IMR-90 (cell line): ENCODE results near the gene AGMO. TPM values are rescaled to one million over a fixed set of nuclear protein-coding genes. Genes with fewer than 3 reads are reported as not detected.

ENCODE experiments used
- ATAC-seq: fragments of 200-7000 bp; cut with Tn5 transposase; 2 replicates; pipeline ENCODE4 v1.9.1; 2020; ENCODE audit warnings: low read depth, mild to moderate bottlenecking, moderate library complexity
- BruUV-seq: library from RNA; stranded (reverse); fragments of 400-500 nt; replicated peaks from 2 replicates; lab custom pipeline; 2021; lab: Mats Ljungman, UMichigan
- CTCF ChIA-PET: fragments of 300-600 bp; formaldehyde crosslinking; extraction: SDS; loops from one replicate; lab custom pipeline; 2021; ENCODE audit warnings: antibody characterized with exemption; lab: Yijun Ruan, JAX
- POLR2A ChIA-PET: fragments of 300-600 bp; sonication (Branson Sonifier 250); formaldehyde crosslinking; loops from one replicate; lab custom pipeline; 2022; ENCODE audit warnings: antibody characterized with exemption; ENCODE audit not compliant: unreplicated experiment; lab: Charles Lee
- DNase-seq: peaks from one replicate; pipeline ENCODE4 v3.0.0; 2013
- H2AFZ ChIP-seq: replicated peaks from 2 replicates; pipeline ENCODE3; 2013; ENCODE audit warnings: low read length, mild to moderate bottlenecking; ENCODE audit not compliant: poor library complexity
- H2AK5ac ChIP-seq: 2 replicates; pipeline ENCODE4 v1.6.1; 2013; ENCODE audit warnings: low read depth, low read length, inconsistent platforms
- H2AK9ac ChIP-seq: replicated peaks from 2 replicates; pipeline ENCODE3; 2013; ENCODE audit warnings: mild to moderate bottlenecking, low read depth, low read length, moderate library complexity; ENCODE audit not compliant: poor library complexity
- H2BK120ac ChIP-seq: 2 replicates; pipeline ENCODE4 v1.6.1; 2013; ENCODE audit warnings: low read depth, low read length, inconsistent platforms
- H2BK15ac ChIP-seq: 3 replicates; pipeline ENCODE4 v1.6.1; 2013; ENCODE audit warnings: low read depth, low read length, inconsistent platforms
- H2BK20ac ChIP-seq: 2 replicates; pipeline ENCODE4 v1.6.1; 2013; ENCODE audit warnings: low read depth, mild to moderate bottlenecking, inconsistent platforms, low read length, moderate library complexity
- H2BK5ac ChIP-seq: 2 replicates; pipeline ENCODE4 v1.6.1; 2013; ENCODE audit warnings: mild to moderate bottlenecking, low read depth, low read length, inconsistent platforms; ENCODE audit not compliant: poor library complexity, severe bottlenecking
- H3K14ac ChIP-seq: replicated peaks from 2 replicates; pipeline ENCODE4 v1.6.1; 2013; ENCODE audit warnings: low read depth, low read length, inconsistent platforms
- H3K18ac ChIP-seq: 2 replicates; pipeline ENCODE4 v1.6.1; 2013; ENCODE audit warnings: low read depth, low read length, control low read depth
- H3K23ac ChIP-seq: 2 replicates; pipeline ENCODE4 v1.6.1; 2013; ENCODE audit warnings: low read depth, low read length, inconsistent platforms
- H3K27ac ChIP-seq: 2 replicates; pipeline ENCODE4 v1.5.1; 2013; ENCODE audit warnings: mild to moderate bottlenecking, control low read depth, low read length; ENCODE audit not compliant: insufficient read depth
- H3K27me3 ChIP-seq: 2 replicates; pipeline ENCODE4 v1.6.1; 2013; ENCODE audit warnings: low read length; ENCODE audit not compliant: control insufficient read depth, insufficient read depth
- H3K36me3 ChIP-seq: 2 replicates; pipeline ENCODE4 v1.6.1; 2013; ENCODE audit warnings: low read length, mixed read lengths; ENCODE audit not compliant: control insufficient read depth, insufficient read depth
- H3K4ac ChIP-seq: 2 replicates; pipeline ENCODE4 v1.6.1; 2013; ENCODE audit warnings: low read depth, low read length, inconsistent platforms
- H3K4me1 ChIP-seq: 2 replicates; pipeline ENCODE4 v1.6.1; 2013; ENCODE audit warnings: low read length, mixed read lengths; ENCODE audit not compliant: control insufficient read depth, insufficient read depth
- H3K4me2 ChIP-seq: 2 replicates; pipeline ENCODE4 v1.6.1; 2013; ENCODE audit warnings: low read depth, mild to moderate bottlenecking, control low read depth, low read length, moderate library complexity
- H3K4me3 ChIP-seq: 2 replicates; pipeline ENCODE4 v1.5.1; 2013; ENCODE audit warnings: low read depth, mild to moderate bottlenecking, control low read depth, low read length, moderate library complexity; ENCODE audit not compliant: insufficient read depth
- H3K56ac ChIP-seq: 2 replicates; pipeline ENCODE4 v1.6.1; 2013; ENCODE audit warnings: low read length, inconsistent platforms; ENCODE audit not compliant: insufficient read depth; ENCODE audit errors: extremely low read depth
- H3K79me1 ChIP-seq, 2 experiments: 2 replicates each; pipeline ENCODE4 v1.6.1; 2013; ENCODE audit warnings: low read length in 2 of 2, inconsistent platforms in 1 of 2, low read depth in 1 of 2
- H3K9ac ChIP-seq: 2 replicates; pipeline ENCODE4 v1.6.1; 2013; ENCODE audit warnings: low read depth, low read length, control low read depth
- H3K9me1 ChIP-seq: 2 replicates; pipeline ENCODE4 v1.6.1; 2013; ENCODE audit warnings: low read length, inconsistent platforms; ENCODE audit not compliant: insufficient read depth
- H3K9me3 ChIP-seq: 2 replicates; pipeline ENCODE4 v1.6.1; 2013; ENCODE audit warnings: low read length; ENCODE audit not compliant: control insufficient read depth, insufficient read depth
- H4K20me1 ChIP-seq: 2 replicates; pipeline ENCODE4 v1.6.1; 2013; ENCODE audit warnings: low read length, inconsistent platforms; ENCODE audit not compliant: insufficient read depth
- H4K5ac ChIP-seq: 2 replicates; pipeline ENCODE4 v1.6.1; 2013; ENCODE audit warnings: mild to moderate bottlenecking, low read depth, low read length, control low read depth
- H4K8ac ChIP-seq, 2 experiments: 2 replicates each; pipeline ENCODE4 v1.6.1; 2013; ENCODE audit warnings: low read depth in 2 of 2, low read length in 2 of 2, control low read depth in 1 of 2, inconsistent platforms in 1 of 2
- H4K91ac ChIP-seq: 2 replicates; pipeline ENCODE4 v1.6.1; 2013; ENCODE audit warnings: low read depth, low read length, inconsistent platforms; ENCODE audit not compliant: insufficient read depth
- BHLHE40 ChIP-seq: fragments of 150-350 bp; IDR thresholded peaks from 2 replicates; pipeline ENCODE4 v1.6.1; 2016; ENCODE audit warnings: mild to moderate bottlenecking, low read depth, low read length
- ELK1 ChIP-seq: fragments of 150-350 bp; IDR thresholded peaks from 2 replicates; pipeline ENCODE4 v1.6.1; 2016; ENCODE audit warnings: low read depth, mild to moderate bottlenecking, low read length, moderate library complexity, borderline replicate concordance
- MAZ ChIP-seq: IDR thresholded peaks from 2 replicates; pipeline ENCODE4 v1.6.1; 2012; ENCODE audit warnings: low read depth, mild to moderate bottlenecking, low read length, improper control_type of control experiment, moderate library complexity, borderline replicate concordance
- POLR2A ChIP-seq: IDR thresholded peaks from 2 replicates; pipeline ENCODE4 v1.6.1; 2012; ENCODE audit warnings: mild to moderate bottlenecking, low read depth, low read length
- RAD21 ChIP-seq: IDR thresholded peaks from 2 replicates; pipeline ENCODE4 v1.6.1; 2012; ENCODE audit warnings: low read length, improper control_type of control experiment
- RCOR1 ChIP-seq: IDR thresholded peaks from 2 replicates; pipeline ENCODE4 v1.6.1; 2012; ENCODE audit warnings: mild to moderate bottlenecking, low read length, improper control_type of control experiment; ENCODE audit not compliant: insufficient replicate concordance
- RFX5 ChIP-seq: IDR thresholded peaks from 2 replicates; pipeline ENCODE4 v1.8.0; 2012; ENCODE audit warnings: low read depth, mild to moderate bottlenecking, low read length, moderate library complexity
- SMC3 ChIP-seq: fragments of 150-350 bp; IDR thresholded peaks from 2 replicates; pipeline ENCODE4 v1.6.1; 2016; ENCODE audit warnings: low read depth, mild to moderate bottlenecking, antibody characterized with exemption, low read length, moderate library complexity
- WGBS, 2 experiments: methylation state at CpG; one replicate each; pipeline versions ENCODE4 v1.1.5 to v1.1.7; 2013; ENCODE audit warnings: missing lambda C conversion rate in 2 of 2; ENCODE audit not compliant: insufficient read length in 1 of 2; ENCODE audit errors: extremely low coverage in 2 of 2; 5-methylcytosine and 5-hydroxymethylcytosine counted together
- dilution Hi-C: fragments of 300-500 bp; cut with HindIII; formaldehyde crosslinking; loops from one replicate; pipeline ENCODE4 v1.14.3; 2018; ENCODE audit warnings: low sequenced_read_pairs; ENCODE audit not compliant: unreplicated experiment
- in situ Hi-C: fragments of 300-500 bp; cut with MboI; formaldehyde crosslinking; loops from 3 replicates; pipeline ENCODE4 v1.14.3; 2019; ENCODE audit warnings: low sequenced_read_pairs, inconsistent platforms, mixed read lengths
- intact Hi-C: fragments of 100-400 bp; cut with micrococcal nuclease; formaldehyde crosslinking; loops from 2 replicates; pipeline ENCODE4 v1.10.0; 2022
- polyA plus RNA-seq, 3 experiments: library from polyadenylated mRNA; depleted of rRNA; stranded (reverse); fragments of >200 nt; gene quantifications; 2 replicates each; pipeline ENCODE4 v1.2.3, GENCODE V29; 2012; ENCODE audit warnings: low replicate concordance in 1 of 3
- total RNA-seq: library from RNA; depleted of rRNA; stranded (reverse); fragments of >200 nt; gene quantifications from 2 replicates; pipeline ENCODE4 v1.2.3, GENCODE V29; 2012

The AGMO gene
- total and polyA plus RNA-seq, 2 of the 4 experiments (the other 2 are of a cell fraction) = not detected

DNA sequence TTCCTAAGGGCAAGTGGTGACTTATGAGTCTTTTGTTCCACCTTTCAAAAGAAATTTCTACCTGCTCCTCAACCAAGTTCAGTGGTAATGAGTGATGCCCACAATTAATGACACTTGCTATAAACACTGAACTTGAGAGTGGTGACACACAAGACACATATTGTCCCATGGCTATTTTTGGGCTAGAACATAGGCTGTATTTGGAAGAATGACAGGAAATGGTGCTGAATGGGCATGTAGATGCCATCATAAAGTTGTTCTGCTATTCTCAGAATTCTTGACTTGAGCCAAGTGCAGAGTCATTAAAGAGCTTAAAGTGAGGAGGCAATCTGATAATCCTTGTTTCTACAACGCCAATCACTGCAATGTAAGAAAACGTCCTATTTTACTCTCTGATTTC lies 313.3 kb downstream of the AGMO start:
- H3K9me3 ChIP-seq = no peaks in the 10 kb centered on the region; the same call in 1 of the 2 replicates
- no peak overlapping the region for H2BK20ac ChIP-seq
- H3K4ac ChIP-seq = no peak overlapping the region
- no peak overlapping the region for H2BK5ac ChIP-seq
- H2BK120ac ChIP-seq = no peak overlapping the region
- H3K27ac ChIP-seq = no peak overlapping the region
- no peak overlapping the region for H2AK5ac ChIP-seq
- POLR2A ChIA-PET = no interaction called here
- H2AFZ ChIP-seq = no peak overlapping the region
- no peaks in the 10 kb centered on the region for H3K27me3 ChIP-seq
- no peak overlapping the region for H2BK15ac ChIP-seq
- no peak overlapping the region for H3K18ac ChIP-seq
- no peaks in the 10 kb centered on the region for H3K4me1 ChIP-seq
- H4K5ac ChIP-seq = no peak overlapping the region
- no peak overlapping the region for H3K14ac ChIP-seq
- no peaks in the 10 kb centered on the region for H3K79me1 ChIP-seq
- H3K9ac ChIP-seq = no peak overlapping the region
- intact Hi-C loops = no loop called here
- H4K8ac ChIP-seq = no peak overlapping the region
- H3K36me3 ChIP-seq = no peaks in the 10 kb centered on the region
- no peak overlapping the region for H3K23ac ChIP-seq
- dilution Hi-C loops = no loop called here
- in situ Hi-C loops = no loop called here
- no peak overlapping the region for H3K56ac ChIP-seq
- no peak for ATAC-seq
- H2AK9ac ChIP-seq = no peak overlapping the region
- no peaks in the 10 kb centered on the region for H3K9me1 ChIP-seq
- no peaks in the 10 kb centered on the region for H4K20me1 ChIP-seq
- H3K4me3 ChIP-seq = no peak overlapping the region
- BruUV-seq = no TSS peak
- H3K4me2 ChIP-seq = no peak overlapping the region
- DNase-seq = no peak
- H4K91ac ChIP-seq = no peak overlapping the region
- CTCF ChIA-PET = no interaction called here
- TF ChIP-seq MAZ (no peak), POLR2A (no peak), BHLHE40 (no peak), ELK1 (no peak), SMC3 (no peak), RAD21 (no peak), RFX5 (no peak), RCOR1 (no peak)
- WGBS, 2 experiments = no CpG with 5 or more reads among the region's 2 CpGs
